HepG2 (cell line): ENCODE data around the gene PGP. TPM values are rescaled to one million over a fixed set of nuclear protein-coding genes. Genes with fewer than 3 reads are reported as not detected.
"Not testable (repeated sequence)": the region's sequence is repeated elsewhere in the genome, so short reads cannot be mapped to it uniquely, and the experiment has no call there.

Experiments
- ATAC-seq: fragments of 200-7000 bp; cut with Tn5 transposase; 3 replicates; pipeline ENCODE4 v1.9.1; 2020; ENCODE audit warnings: mild to moderate bottlenecking, moderate library complexity
- BruUV-seq: library from RNA; stranded (reverse); fragments of 400-500 nt; replicated peaks from 2 replicates; lab custom pipeline; 2021; lab: Mats Ljungman, UMichigan
- CTCF ChIA-PET: fragments of 300-600 bp; formaldehyde crosslinking; extraction: SDS; loops from one replicate; lab custom pipeline; 2021; ENCODE audit warnings: low total read pairs, inconsistent platforms, low intra/inter-chr PET ratio; lab: Yijun Ruan, JAX
- POLR2A ChIA-PET: fragments of 350-600 bp; sonication (Branson Sonifier 250); formaldehyde crosslinking; loops from one replicate; lab custom pipeline; 2020; ENCODE audit warnings: antibody characterized with exemption, inconsistent platforms; lab: Yijun Ruan, JAX
- DNase-seq: peaks from one replicate; pipeline ENCODE4 v3.0.0-alpha.2; 2015; ENCODE audit warnings: low spot score
- FAIRE-seq: peaks from 3 replicates; lab custom pipeline; 2011; peaks lifted over from hg19 to GRCh38; lab: Jason Lieb, UNC
- H2AFZ ChIP-seq: one replicate; pipeline ENCODE4 v1.6.1; 2011; ENCODE audit warnings: low read length, inconsistent platforms
- H3K27ac ChIP-seq: fragments of 300-600 bp; 3 replicates; pipeline ENCODE4 v1.8.0; 2011; ENCODE audit warnings: mixed run types, mild to moderate bottlenecking, mixed read lengths, low read length, inconsistent platforms; ENCODE audit not compliant: insufficient read depth; ENCODE audit errors: extremely low read length
- H3K27me3 ChIP-seq, 2 experiments: fragments of 200-600 bp in 1 of 2; 2 replicates in 1 of 2; 3 replicates in 1 of 2; pipeline versions ENCODE4 v1.6.0 to v1.8.0; 2011; ENCODE audit warnings: low read length in 2 of 2, mild to moderate bottlenecking in 2 of 2, moderate library complexity in 2 of 2, inconsistent platforms in 1 of 2; ENCODE audit not compliant: insufficient read depth in 2 of 2, control insufficient read depth in 1 of 2
- H3K36me3 ChIP-seq, 2 experiments: fragments of 200-600 bp in 1 of 2; replicated peaks in 1 of 2; 2 replicates in 1 of 2; 3 replicates in 1 of 2; pipeline versions ENCODE4 v1.5.1 to v1.8.0; 2011; ENCODE audit warnings: low read length in 2 of 2, inconsistent platforms in 1 of 2; ENCODE audit not compliant: insufficient read depth in 2 of 2, control insufficient read depth in 1 of 2
- H3K4me1 ChIP-seq: 2 replicates; pipeline ENCODE4 v1.5.1; 2012; ENCODE audit warnings: low read length, inconsistent platforms; ENCODE audit not compliant: insufficient read depth
- H3K4me2 ChIP-seq: 2 replicates; pipeline ENCODE4 v1.6.0; 2011; ENCODE audit warnings: low read depth, low read length, inconsistent platforms
- H3K4me3 ChIP-seq, 3 experiments: fragments of 200-600 bp in 1 of 3; sonication (generic), shearing (Covaris generic) in 1 of 3; replicated peaks in 1 of 3; 2 replicates each; pipeline ENCODE4 v1.5.1; 2011 to 2016; ENCODE audit warnings: low read length in 3 of 3, inconsistent platforms in 2 of 3, low read depth in 2 of 3, mild to moderate bottlenecking in 2 of 3, control low read depth in 1 of 3, mixed read lengths in 1 of 3; ENCODE audit not compliant: insufficient read depth in 1 of 3
- H3K79me2 ChIP-seq: one replicate; pipeline ENCODE4 v1.6.1; 2011; ENCODE audit warnings: low read length, inconsistent platforms; ENCODE audit not compliant: insufficient read depth
- H3K9ac ChIP-seq: 2 replicates; pipeline ENCODE4 v1.6.0; 2011; ENCODE audit warnings: mild to moderate bottlenecking, low read depth, low read length, inconsistent platforms; ENCODE audit not compliant: insufficient read depth
- H3K9me3 ChIP-seq: 2 replicates; pipeline ENCODE4 v1.5.1; 2012; ENCODE audit warnings: mild to moderate bottlenecking, low read length
- H4K20me1 ChIP-seq: 2 replicates; pipeline ENCODE4 v1.6.0; 2011; ENCODE audit warnings: inconsistent platforms, mild to moderate bottlenecking, low read length, moderate library complexity; ENCODE audit not compliant: insufficient read depth
- CHCHD3 ChIP-seq: sonication (generic); formaldehyde crosslinking; IDR thresholded peaks from 2 replicates; pipeline ENCODE4 v1.8.0; 2022; ENCODE audit warnings: mild to moderate bottlenecking, missing genetic modification reagents, moderate library complexity
- CTCF ChIP-seq: sonication (generic); formaldehyde crosslinking; IDR thresholded peaks from 2 replicates; pipeline ENCODE4 v1.5.0; 2020; ENCODE audit warnings: mild to moderate bottlenecking, missing genetic modification reagents, moderate library complexity
- HBP1 ChIP-seq: IDR thresholded peaks from 2 replicates; pipeline ENCODE4 v1.6.1; 2016; ENCODE audit warnings: low read depth, control low read depth
- LBX2 ChIP-seq: sonication (generic); formaldehyde crosslinking; IDR thresholded peaks from 2 replicates; pipeline ENCODE4 v1.5.0; 2020; ENCODE audit warnings: missing genetic modification reagents, mild to moderate bottlenecking, borderline replicate concordance
- NFE2 ChIP-seq: sonication (generic); formaldehyde crosslinking; IDR thresholded peaks from 2 replicates; pipeline ENCODE4 v1.4.0; 2020; ENCODE audit warnings: missing genetic modification reagents
- POLR2AphosphoS2 ChIP-seq: IDR thresholded peaks from 2 replicates; pipeline ENCODE4 v1.6.1; 2011; ENCODE audit warnings: low read depth, low read length, improper control_type of control experiment
- ZBTB14 ChIP-seq: sonication (generic); formaldehyde crosslinking; IDR thresholded peaks from 2 replicates; pipeline ENCODE4 v1.4.0; 2020; ENCODE audit warnings: missing genetic modification reagents
- ZNF18 ChIP-seq: sonication (generic); formaldehyde crosslinking; IDR thresholded peaks from 2 replicates; pipeline ENCODE4 v1.8.0; 2022; ENCODE audit warnings: mild to moderate bottlenecking, missing genetic modification reagents; ENCODE audit not compliant: insufficient replicate concordance
- ZNF446 ChIP-seq: sonication (generic); formaldehyde crosslinking; IDR thresholded peaks from 2 replicates; pipeline ENCODE4 v1.5.0; 2020; ENCODE audit warnings: mild to moderate bottlenecking, missing genetic modification reagents
- ZNF7 ChIP-seq: IDR thresholded peaks from 2 replicates; pipeline ENCODE4 v1.6.1; 2016; ENCODE audit warnings: missing biosample characterization, missing genetic modification reagents
- WGBS: methylation state at CpG from one replicate; pipeline ENCODE4 v1.1.6; 2017; ENCODE audit warnings: low lambda C conversion rate; 5-methylcytosine and 5-hydroxymethylcytosine counted together
- in situ Hi-C: cut with HindIII; loops from 2 replicates; pipeline ENCODE4 v1.10.0; 2017; ENCODE audit warnings: low pct_unique_long_range_greater_than_20kb; ENCODE audit not compliant: extremely low pct_ligation_motif_present
- intact Hi-C: fragments of 100-400 bp; cut with micrococcal nuclease; formaldehyde crosslinking; loops from one replicate; pipeline ENCODE4 v1.10.0; 2022; ENCODE audit not compliant: unreplicated experiment
- polyA plus RNA-seq, 8 experiments: library from polyadenylated mRNA; depleted of rRNA in 3 of 8; stranded (reverse) in 7 of 8; unstranded in 1 of 8; fragments of >200 nt; fragmentation: Illumina TruSeq in 4 of 8; extraction: Trizol in 4 of 8; gene quantifications; 2 replicates each; pipeline versions ENCODE4 v1.2.1 to v1.2.3, GENCODE V29; 2011 to 2016; ENCODE audit warnings: low read depth in 4 of 8, missing spikeins in 1 of 8, mixed read lengths in 1 of 8; ENCODE audit not compliant: insufficient read depth in 1 of 8
- total RNA-seq, 5 experiments: library from RNA; depleted of rRNA; stranded (reverse); fragments of >200 nt; fragmentation: Illumina TruSeq; extraction: Trizol; gene quantifications; 2 replicates each; pipeline ENCODE4 v1.2.3, GENCODE V29; 2016; ENCODE audit warnings: low read depth in 1 of 5

PGP gene
- total and polyA plus RNA-seq, 2 of the 13 experiments (the other 11 are each of a cell fraction or from before 2014, with no cell fraction given): 7.3 to 18.3 TPM

GRCh38 chr16:2263026-2263425 lies 48.4 kb upstream of the PGP start:
- H3K9me3 ChIP-seq, ATAC-seq, in situ Hi-C loops, H3K27me3 ChIP-seq, CTCF ChIA-PET, DNase-seq, H3K9ac ChIP-seq, intact Hi-C loops, H2AFZ ChIP-seq, BruUV-seq, H3K4me2 ChIP-seq, H3K27ac ChIP-seq, H3K4me3 ChIP-seq, FAIRE-seq: not testable (repeated sequence)
- POLR2A ChIA-PET: interaction anchor here (0.5 to 3.9 kb wide), 3 partner anchors 12 to 228 kb away, joined by 3 to 20 read pairs (median 3); partner anchors contain the start of genes ECI1 and TRAF7
- H4K20me1 ChIP-seq: peaks cover 37% of the 10 kb centered on the region
- peaks cover 7 to 62% of the 10 kb centered on the region in 2 experiments for H3K36me3 ChIP-seq
- H3K4me1 ChIP-seq: peaks cover 24% of the 10 kb centered on the region
- peaks cover 62% of the 10 kb centered on the region for H3K79me2 ChIP-seq
- TF ChIP-seq CTCF (CRISPR knock-in tag): 0 out of 2 replicates have a peak, but pooled peaks have one; percentile 5
- 95% methylated on average over 14 of the region's 14 CpGs for WGBS

GRCh38 chr16:2260250-2260649 lies 45.6 kb upstream of the PGP start:
- H3K4me3 ChIP-seq: no peak overlapping the region
- no peak overlapping the region for H3K27ac ChIP-seq
- H3K4me1 ChIP-seq: peaks cover 8% of the 10 kb centered on the region
- H3K4me2 ChIP-seq: no peak overlapping the region
- FAIRE-seq (no peak), DNase-seq (no peak), ATAC-seq (no peak)
- in situ Hi-C loops (no loop called here), intact Hi-C loops (no loop called here)
- H3K9ac ChIP-seq: no peak overlapping the region
- H2AFZ ChIP-seq: no peak overlapping the region
- H3K27me3 ChIP-seq: no peaks in the 10 kb centered on the region
- WGBS: 97% methylated on average over 8 of the region's 8 CpGs
- ChIA-PET CTCF (no interaction called here), POLR2A (interaction anchor here (0.7 to 3.9 kb wide), 3 partner anchors 9 to 47 kb away, joined by 3 to 20 read pairs (median 3); partner anchors contain the start of gene ECI1)
- peaks cover 22% of the 10 kb centered on the region for H4K20me1 ChIP-seq
- H3K36me3 ChIP-seq: peaks cover 17 to 89% of the 10 kb centered on the region in 2 experiments
- no TSS peak for BruUV-seq
- H3K9me3 ChIP-seq: no peaks in the 10 kb centered on the region
- H3K79me2 ChIP-seq: peaks cover 37% of the 10 kb centered on the region
- no peak for TF ChIP-seq ZNF18 (CRISPR knock-in tag)
- no peak for TF ChIP-seq CHCHD3 (CRISPR knock-in tag)
- TF ChIP-seq NFE2 (CRISPR knock-in tag): no peak
- TF ChIP-seq POLR2AphosphoS2: no peak
- TF ChIP-seq LBX2 (CRISPR knock-in tag): no peak
- TF ChIP-seq ZNF446 (CRISPR knock-in tag): no peak
- no peak for TF ChIP-seq HBP1 (CRISPR knock-in tag)
- no peak for TF ChIP-seq ZNF7
- no peak for TF ChIP-seq ZBTB14
